Neural progenitor cell (in vitro differentiated cells): Measurements from ENCODE around the gene TMCC1. TPM values are rescaled to one million over a fixed set of nuclear protein-coding genes. Genes with fewer than 3 reads are reported as not detected.

Source experiments
- DNase-seq: peaks from one replicate; pipeline ENCODE4 v3.0.0-alpha.2; 2016; ENCODE audit warnings: low spot score
- H2AFZ ChIP-seq: fragments of 200-600 bp; sonication (generic); replicated peaks from 2 replicates; pipeline ENCODE4 v1.6.1; 2016; ENCODE audit warnings: antibody characterized with exemption
- H3F3A ChIP-seq: fragments of 200-600 bp; sonication (generic); 2 replicates; pipeline ENCODE4 v1.6.1; 2016; ENCODE audit warnings: antibody characterized with exemption, low read depth
- H3K27ac ChIP-seq: fragments of 200-600 bp; sonication (generic); 2 replicates; pipeline ENCODE4 v1.5.1; 2016; ENCODE audit warnings: mild to moderate bottlenecking
- H3K27me3 ChIP-seq: fragments of 200-600 bp; sonication (generic); 2 replicates; pipeline ENCODE4 v1.6.1; 2016; ENCODE audit warnings: mild to moderate bottlenecking, moderate library complexity
- H3K36me3 ChIP-seq: fragments of 200-600 bp; sonication (generic); 2 replicates; pipeline ENCODE4 v1.5.1; 2016
- H3K4me1 ChIP-seq: fragments of 200-600 bp; sonication (generic); 2 replicates; pipeline ENCODE4 v1.6.1; 2016; ENCODE audit warnings: mixed run types
- H3K4me2 ChIP-seq: fragments of 200-600 bp; sonication (generic); 2 replicates; pipeline ENCODE4 v1.6.1; 2016
- H3K4me3 ChIP-seq: fragments of 200-600 bp; sonication (generic); 2 replicates; pipeline ENCODE4 v1.5.1; 2016
- H3K79me2 ChIP-seq: fragments of 200-600 bp; sonication (generic); 2 replicates; pipeline ENCODE4 v1.6.1; 2016; ENCODE audit warnings: low read depth
- H3K9ac ChIP-seq: fragments of 200-600 bp; sonication (generic); 2 replicates; pipeline ENCODE4 v1.6.1; 2016
- H3K9me3 ChIP-seq: fragments of 200-600 bp; sonication (generic); 2 replicates; pipeline ENCODE4 v1.5.1; 2016; ENCODE audit warnings: low read depth
- H4K20me1 ChIP-seq: fragments of 200-600 bp; sonication (generic); 2 replicates; pipeline ENCODE4 v1.6.1; 2016; ENCODE audit warnings: low read depth
- H3K27ac Mint-ChIP-seq: 3 replicates; pipeline ENCODE4 v1.8.0; 2021; ENCODE audit warnings: mixed read lengths
- H3K27me3 Mint-ChIP-seq: 2 replicates; pipeline ENCODE4 v1.8.0; 2022; ENCODE audit warnings: low read depth, mild to moderate bottlenecking, inconsistent platforms, moderate library complexity, mixed read lengths; ENCODE audit not compliant: insufficient read depth
- H3K36me3 Mint-ChIP-seq: 3 replicates; pipeline ENCODE4 v1.8.0; 2021; ENCODE audit warnings: mixed read lengths
- H3K4me1 Mint-ChIP-seq: 3 replicates; pipeline ENCODE4 v1.8.0; 2021; ENCODE audit warnings: mixed read lengths
- H3K4me3 Mint-ChIP-seq: 3 replicates; pipeline ENCODE4 v1.8.0; 2021; ENCODE audit warnings: mild to moderate bottlenecking, moderate library complexity, mixed read lengths
- H3K9me3 Mint-ChIP-seq: 3 replicates; pipeline ENCODE4 v1.8.0; 2020; ENCODE audit warnings: mixed read lengths
- CTCF ChIP-seq: fragments of 200-600 bp; sonication (generic); IDR thresholded peaks from 2 replicates; pipeline ENCODE4 v1.5.1; 2017; ENCODE audit warnings: antibody characterized with exemption, mild to moderate bottlenecking
- EZH2 ChIP-seq: fragments of 200-600 bp; sonication (generic); IDR thresholded peaks from 2 replicates; pipeline ENCODE4 v1.6.1; 2017; ENCODE audit warnings: antibody characterized with exemption, mild to moderate bottlenecking, moderate library complexity
- EZH2phosphoT487 ChIP-seq: fragments of 200-600 bp; sonication (generic); IDR thresholded peaks from 2 replicates; pipeline ENCODE4 v1.6.1; 2017; ENCODE audit warnings: antibody characterized with exemption
- total RNA-seq: library from RNA; depleted of rRNA; stranded (reverse); fragments of >200 nt; gene quantifications from 2 replicates; pipeline ENCODE4 v1.2.3, GENCODE V29; 2015; ENCODE audit warnings: low replicate concordance

The TMCC1 gene
- total RNA-seq, 1 donor from 2014 or later = 29.8 TPM

- Histone ChIP-seq H3K9ac (no peak overlapping the region), H3F3A (no peaks in the 10 kb centered on the region), H3K36me3 (no peaks in the 10 kb centered on the region), H3K4me3 (no peak overlapping the region), H3K27ac (no peak overlapping the region), H3K27me3 (no peaks in the 10 kb centered on the region), H2AFZ (no peak overlapping the region), H4K20me1 (no peaks in the 10 kb centered on the region), H3K79me2 (peaks cover 10% of the 10 kb centered on the region), H3K4me1 (no peaks in the 10 kb centered on the region), H3K4me2 (no peak overlapping the region), H3K9me3 (peaks cover under 1% of the 10 kb centered on the region)
- no peaks in the 10 kb centered on the region for H3K27me3 Mint-ChIP-seq
- no peaks in the 10 kb centered on the region for H3K4me1 Mint-ChIP-seq
- no peak overlapping the region for H3K27ac Mint-ChIP-seq
- no peak for DNase-seq
- H3K9me3 Mint-ChIP-seq = peaks cover 4% of the 10 kb centered on the region
- no peak overlapping the region for H3K4me3 Mint-ChIP-seq
- H3K36me3 Mint-ChIP-seq = peaks cover 2% of the 10 kb centered on the region
- no peak for TF ChIP-seq EZH2
- no peak for TF ChIP-seq EZH2phosphoT487
- no peak for TF ChIP-seq CTCF
Observed at GRCh38 chr3:129747992-129748391, 145.5 kb downstream of the TMCC1 start.

GRCh38 chr3:129747136-129747535, 146.4 kb downstream of the TMCC1 start:
- Histone ChIP-seq H3K27ac (no peak overlapping the region), H3K27me3 (no peaks in the 10 kb centered on the region), H3K9me3 (no peaks in the 10 kb centered on the region), H3K4me3 (no peak overlapping the region), H3K4me2 (no peak overlapping the region), H3K4me1 (no peaks in the 10 kb centered on the region), H3K36me3 (no peaks in the 10 kb centered on the region), H2AFZ (no peak overlapping the region), H3K79me2 (peaks cover 11% of the 10 kb centered on the region), H3K9ac (no peak overlapping the region), H3F3A (no peaks in the 10 kb centered on the region), H4K20me1 (no peaks in the 10 kb centered on the region)
- no peak for DNase-seq
- no peak overlapping the region for H3K27ac Mint-ChIP-seq
- H3K4me3 Mint-ChIP-seq = no peak overlapping the region
- H3K4me1 Mint-ChIP-seq = no peaks in the 10 kb centered on the region
- no peaks in the 10 kb centered on the region for H3K36me3 Mint-ChIP-seq
- H3K9me3 Mint-ChIP-seq = no peaks in the 10 kb centered on the region
- H3K27me3 Mint-ChIP-seq = no peaks in the 10 kb centered on the region
- TF ChIP-seq EZH2phosphoT487 = no peak
- no peak for TF ChIP-seq CTCF
- TF ChIP-seq EZH2 = no peak

GRCh38 chr3:129746629-129747028, 146.9 kb downstream of the TMCC1 start:
- Histone ChIP-seq H2AFZ (no peak overlapping the region), H3K4me3 (no peak overlapping the region), H3K27me3 (no peaks in the 10 kb centered on the region), H3K36me3 (no peaks in the 10 kb centered on the region), H3K79me2 (peaks cover 11% of the 10 kb centered on the region), H3F3A (no peaks in the 10 kb centered on the region), H3K4me1 (no peaks in the 10 kb centered on the region), H3K9ac (no peak overlapping the region), H3K9me3 (no peaks in the 10 kb centered on the region), H4K20me1 (no peaks in the 10 kb centered on the region), H3K27ac (no peak overlapping the region), H3K4me2 (no peak overlapping the region)
- Mint-ChIP-seq H3K9me3 (no peaks in the 10 kb centered on the region), H3K4me1 (no peaks in the 10 kb centered on the region), H3K4me3 (no peak overlapping the region), H3K27ac (no peak overlapping the region), H3K36me3 (no peaks in the 10 kb centered on the region), H3K27me3 (no peaks in the 10 kb centered on the region)
- DNase-seq = no peak
- TF ChIP-seq EZH2phosphoT487 (no peak), EZH2 (no peak), CTCF (no peak)

- no peaks in the 10 kb centered on the region for H3K4me1 Mint-ChIP-seq
- Histone ChIP-seq H3K9ac (no peak overlapping the region), H3K79me2 (peaks cover 11% of the 10 kb centered on the region), H3K9me3 (no peaks in the 10 kb centered on the region), H3K4me1 (no peaks in the 10 kb centered on the region), H3K27ac (no peak overlapping the region), H3K4me3 (no peak overlapping the region), H3K36me3 (no peaks in the 10 kb centered on the region), H2AFZ (no peak overlapping the region), H3F3A (no peaks in the 10 kb centered on the region), H3K4me2 (no peak overlapping the region), H3K27me3 (no peaks in the 10 kb centered on the region), H4K20me1 (no peaks in the 10 kb centered on the region)
- DNase-seq = no peak
- no peak overlapping the region for H3K4me3 Mint-ChIP-seq
- H3K36me3 Mint-ChIP-seq = no peaks in the 10 kb centered on the region
- H3K27ac Mint-ChIP-seq = no peak overlapping the region
- no peak for TF ChIP-seq EZH2
- TF ChIP-seq CTCF = no peak
- no peak for TF ChIP-seq EZH2phosphoT487
- no peaks in the 10 kb centered on the region for H3K27me3 Mint-ChIP-seq
- no peaks in the 10 kb centered on the region for H3K9me3 Mint-ChIP-seq
Observed at GRCh38 chr3:129745253-129745652, 148.3 kb downstream of the TMCC1 start.
